Hepatocyte (in vitro differentiated cells): ENCODE measurements around the gene AGBL5. TPM values are rescaled to one million over a fixed set of nuclear protein-coding genes. Genes with fewer than 3 reads are reported as not detected.

ENCODE experiments used
- DNase-seq: peaks from one replicate; pipeline ENCODE4 v3.0.0-alpha.2; 2016; ENCODE audit warnings: low spot score
- H2AFZ ChIP-seq: fragments of 200-600 bp; sonication (generic); 2 replicates; pipeline ENCODE4 v1.6.0; 2016; ENCODE audit warnings: antibody characterized with exemption, mild to moderate bottlenecking
- H3K27ac ChIP-seq: fragments of 200-600 bp; sonication (generic); 2 replicates; pipeline ENCODE4 v1.5.1; 2016; ENCODE audit warnings: mild to moderate bottlenecking
- H3K27me3 ChIP-seq: fragments of 200-600 bp; sonication (generic); 2 replicates; pipeline ENCODE4 v1.6.1; 2016
- H3K36me3 ChIP-seq: fragments of 200-600 bp; sonication (generic); replicated peaks from 2 replicates; pipeline ENCODE4 v1.5.1; 2016; ENCODE audit warnings: low read depth; ENCODE audit not compliant: insufficient read depth
- H3K4me1 ChIP-seq: fragments of 200-600 bp; sonication (generic); 2 replicates; pipeline ENCODE4 v1.5.1; 2016; ENCODE audit warnings: mild to moderate bottlenecking, moderate library complexity; ENCODE audit not compliant: insufficient read depth
- H3K4me2 ChIP-seq: fragments of 200-600 bp; sonication (generic); 2 replicates; pipeline ENCODE4 v1.6.0; 2016
- H3K4me3 ChIP-seq: fragments of 200-600 bp; sonication (generic); 2 replicates; pipeline ENCODE4 v1.5.1; 2016; ENCODE audit warnings: mild to moderate bottlenecking
- H3K79me2 ChIP-seq: fragments of 200-600 bp; sonication (generic); 2 replicates; pipeline ENCODE4 v1.6.0; 2017; ENCODE audit warnings: mild to moderate bottlenecking
- H3K9me2 ChIP-seq: fragments of 200-600 bp; sonication (generic); replicated peaks from 2 replicates; pipeline ENCODE4 v1.6.0; 2017; ENCODE audit warnings: mild to moderate bottlenecking; ENCODE audit not compliant: insufficient read depth
- H3K9me3 ChIP-seq: fragments of 200-600 bp; sonication (generic); 2 replicates; pipeline ENCODE4 v1.5.1; 2016; ENCODE audit warnings: low read depth, mild to moderate bottlenecking
- H4K20me1 ChIP-seq: fragments of 200-600 bp; sonication (generic); 2 replicates; pipeline ENCODE4 v1.6.0; 2016; ENCODE audit warnings: mild to moderate bottlenecking; ENCODE audit not compliant: insufficient read depth, poor library complexity, severe bottlenecking
- CTCF ChIP-seq: fragments of 200-600 bp; sonication (generic); IDR thresholded peaks from 2 replicates; pipeline ENCODE4 v1.5.1; 2016; ENCODE audit warnings: antibody characterized with exemption, mild to moderate bottlenecking; ENCODE audit not compliant: poor library complexity
- EZH2 ChIP-seq: fragments of 200-600 bp; sonication (generic); IDR thresholded peaks from 2 replicates; pipeline ENCODE4 v1.6.1; 2016; ENCODE audit warnings: antibody characterized with exemption, mild to moderate bottlenecking, borderline replicate concordance
- EZH2phosphoT487 ChIP-seq: fragments of 200-600 bp; sonication (generic); IDR thresholded peaks from one replicate; pipeline ENCODE4 v1.6.1; 2018; ENCODE audit warnings: antibody characterized with exemption, mild to moderate bottlenecking, low read depth, moderate library complexity; ENCODE audit not compliant: unreplicated experiment, severe bottlenecking
- WGBS: methylation state at CpG from one replicate; pipeline ENCODE4 v1.1.6; 2016; ENCODE audit warnings: low lambda C conversion rate; ENCODE audit errors: missing lambda C conversion rate; 5-methylcytosine and 5-hydroxymethylcytosine counted together
- polyA plus RNA-seq: library from polyadenylated mRNA; unstranded; fragments of >200 nt; fragmentation: Nextera tagmentation; extraction: Ambion mirVana; gene quantifications from 2 replicates; pipeline ENCODE4 v1.2.1, GENCODE V29; 2016
- total RNA-seq: library from RNA; depleted of rRNA; stranded (reverse); fragments of >200 nt; gene quantifications from 2 replicates; pipeline ENCODE4 v1.2.3, GENCODE V29; 2014

Gene AGBL5
- total and polyA plus RNA-seq, 2 experiments from 2014 or later = 12.9 to 20.2 TPM

DNA sequence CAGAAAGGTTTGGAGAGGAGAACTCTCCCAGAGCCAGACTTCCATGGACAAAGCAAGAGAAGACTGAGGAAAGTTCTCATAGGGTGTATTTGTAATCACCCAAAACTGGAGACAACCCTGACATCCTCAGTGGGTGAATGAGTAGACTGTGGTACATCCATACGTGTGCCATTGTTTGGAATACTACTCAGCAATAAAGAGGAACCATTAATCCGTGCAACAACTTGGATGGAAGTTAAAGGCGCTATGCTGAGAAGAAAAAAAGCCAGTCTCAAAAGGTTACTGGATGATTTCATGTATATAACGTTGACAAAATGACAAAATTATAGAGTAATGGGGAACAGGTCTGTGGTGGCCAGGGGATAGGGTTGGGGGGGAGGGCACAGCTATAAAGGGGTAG is 42.8 kb upstream of the AGBL5 start:
- 99% methylated on average over 4 of the region's 4 CpGs for WGBS
- H3K4me1 ChIP-seq = peaks cover 21% of the 10 kb centered on the region
- no peaks in the 10 kb centered on the region for H3K27me3 ChIP-seq
- DNase-seq = no peak
- H3K9me3 ChIP-seq = no peaks in the 10 kb centered on the region
- no peak overlapping the region for H3K4me3 ChIP-seq
- no peak overlapping the region for H3K4me2 ChIP-seq
- H2AFZ ChIP-seq = no peak overlapping the region
- no peaks in the 10 kb centered on the region for H3K9me2 ChIP-seq
- peaks cover 3% of the 10 kb centered on the region for H3K79me2 ChIP-seq
- no peaks in the 10 kb centered on the region for H3K36me3 ChIP-seq
- TF ChIP-seq EZH2 (no peak), EZH2phosphoT487 (no peak), CTCF (no peak)
- H4K20me1 ChIP-seq = no peaks in the 10 kb centered on the region
- no peak overlapping the region for H3K27ac ChIP-seq

- H3K9me3 ChIP-seq = no peaks in the 10 kb centered on the region
These were observed 42.4 kb upstream of the AGBL5 start for GRCh38 chr2:27009083-27009482.

DNA sequence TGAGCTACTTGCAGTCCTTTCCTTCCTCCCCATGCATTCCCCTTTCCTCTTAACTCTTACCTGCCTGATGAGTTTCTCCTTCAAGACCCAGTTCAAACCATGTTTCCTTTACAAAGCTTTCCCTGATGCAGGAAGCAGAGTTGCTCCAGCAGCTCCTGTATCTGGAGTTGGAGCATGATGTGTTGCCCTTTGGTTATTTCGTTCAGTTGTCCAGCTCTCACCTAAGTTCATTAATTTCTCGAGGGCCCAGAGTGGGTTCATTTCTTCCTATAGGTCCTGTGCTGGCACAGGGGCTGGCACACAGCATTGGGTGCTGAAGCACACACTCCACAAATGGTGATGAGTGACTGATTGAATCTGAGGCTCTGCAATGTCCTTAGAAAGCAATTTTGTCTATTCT is 41.8 kb upstream of the AGBL5 start:
- DNase-seq = no peak
- no peak overlapping the region for H3K4me2 ChIP-seq
- TF ChIP-seq EZH2phosphoT487 (no peak), CTCF (no peak), EZH2 (no peak)
- no peaks in the 10 kb centered on the region for H3K9me2 ChIP-seq
- peaks cover 3% of the 10 kb centered on the region for H3K79me2 ChIP-seq
- no peaks in the 10 kb centered on the region for H3K27me3 ChIP-seq
- 78% methylated on average over 2 of the region's 2 CpGs for WGBS
- no peak overlapping the region for H3K27ac ChIP-seq
- H3K4me1 ChIP-seq = peaks cover 21% of the 10 kb centered on the region
- no peak overlapping the region for H3K4me3 ChIP-seq
- no peaks in the 10 kb centered on the region for H3K9me3 ChIP-seq
- H2AFZ ChIP-seq = no peak overlapping the region
- H3K36me3 ChIP-seq = no peaks in the 10 kb centered on the region
- H4K20me1 ChIP-seq = no peaks in the 10 kb centered on the region

More at GRCh38 chr2:27009083-27009482, 42.4 kb upstream of the AGBL5 start:
- no peaks in the 10 kb centered on the region for H4K20me1 ChIP-seq
- peaks cover 3% of the 10 kb centered on the region for H3K79me2 ChIP-seq
- no peaks in the 10 kb centered on the region for H3K36me3 ChIP-seq
- no peak overlapping the region for H2AFZ ChIP-seq
- no peak overlapping the region for H3K27ac ChIP-seq
- H3K4me3 ChIP-seq = no peak overlapping the region
- no peak for DNase-seq
- H3K4me2 ChIP-seq = no peak overlapping the region
- no peaks in the 10 kb centered on the region for H3K9me2 ChIP-seq
- H3K4me1 ChIP-seq = peaks cover 21% of the 10 kb centered on the region
- no peak for TF ChIP-seq EZH2
- TF ChIP-seq EZH2phosphoT487 = no peak
- no peak for TF ChIP-seq CTCF
- H3K27me3 ChIP-seq = no peaks in the 10 kb centered on the region

GRCh38 chr2:27010139-27010538 is 41.3 kb upstream of the AGBL5 start:
- no peak overlapping the region for H3K4me2 ChIP-seq
- no peaks in the 10 kb centered on the region for H3K9me3 ChIP-seq
- peaks cover 3% of the 10 kb centered on the region for H3K79me2 ChIP-seq
- WGBS = 66% methylated on average over 3 of the region's 3 CpGs
- no peak overlapping the region for H2AFZ ChIP-seq
- H3K4me1 ChIP-seq = peaks cover 21% of the 10 kb centered on the region
- no peak for DNase-seq
- no peaks in the 10 kb centered on the region for H3K9me2 ChIP-seq
- no peak overlapping the region for H3K27ac ChIP-seq
- H3K27me3 ChIP-seq = no peaks in the 10 kb centered on the region
- no peaks in the 10 kb centered on the region for H4K20me1 ChIP-seq
- no peaks in the 10 kb centered on the region for H3K36me3 ChIP-seq
- TF ChIP-seq CTCF (no peak), EZH2 (no peak), EZH2phosphoT487 (no peak)
- H3K4me3 ChIP-seq = no peak overlapping the region
